Endothelial cell of umbilical vein (primary cell): Measurements from ENCODE around the gene TAS2R1. TPM values are rescaled to one million over a fixed set of nuclear protein-coding genes. Genes with fewer than 3 reads are reported as not detected.

Experiments used
- BruUV-seq: library from RNA; stranded (reverse); fragments of 400-500 nt; replicated peaks from 2 replicates; lab custom pipeline; 2021; lab: Mats Ljungman, UMichigan
- CTCF ChIA-PET: fragments of 300-600, 350-600 bp; sonication (Branson Sonifier 250); formaldehyde crosslinking; loops from one replicate; lab custom pipeline; 2021; ENCODE audit warnings: antibody characterized with exemption, inconsistent platforms; lab: Charles Lee
- POLR2A ChIA-PET: fragments of 300-600, 350-600 bp; sonication (Branson Sonifier 250); formaldehyde crosslinking; loops from one replicate; lab custom pipeline; 2021; ENCODE audit warnings: antibody characterized with exemption, inconsistent platforms; lab: Charles Lee
- DNase-seq: peaks from one replicate; pipeline ENCODE4 v3.0.0-alpha.2; 2011; ENCODE audit warnings: low read depth, low spot score
- FAIRE-seq: peaks from 2 replicates; lab custom pipeline; 2011; peaks lifted over from hg19 to GRCh38; lab: Jason Lieb, UNC
- H2AFZ ChIP-seq: 2 replicates; pipeline ENCODE4 v1.6.0; 2012; ENCODE audit warnings: low read depth, low read length, control low read depth, inconsistent platforms
- H3K27ac ChIP-seq: 2 replicates; pipeline ENCODE4 v1.5.1; 2011; ENCODE audit warnings: low read depth, mild to moderate bottlenecking, control low read depth, low read length, moderate library complexity; ENCODE audit not compliant: insufficient read depth
- H3K27me3 ChIP-seq, 2 experiments: 2 replicates each; pipeline versions ENCODE4 v1.6.0 to v1.6.1; 2011; ENCODE audit warnings: low read length in 2 of 2, mixed read lengths in 1 of 2; ENCODE audit not compliant: control insufficient read depth in 2 of 2, insufficient read depth in 2 of 2
- H3K36me3 ChIP-seq, 2 experiments: 2 replicates in 1 of 2; 3 replicates in 1 of 2; pipeline ENCODE4 v1.5.1; 2011; ENCODE audit warnings: low read length in 2 of 2, mild to moderate bottlenecking in 1 of 2, moderate library complexity in 1 of 2; ENCODE audit not compliant: control insufficient read depth in 2 of 2, insufficient read depth in 2 of 2; ENCODE audit errors: extremely low read depth in 1 of 2
- H3K4me1 ChIP-seq: 3 replicates; pipeline ENCODE4 v1.5.1; 2011; ENCODE audit warnings: mild to moderate bottlenecking, low read length; ENCODE audit not compliant: control insufficient read depth, insufficient read depth; ENCODE audit errors: extremely low read depth
- H3K4me2 ChIP-seq: 2 replicates; pipeline ENCODE4 v1.6.1; 2011; ENCODE audit warnings: low read length, control low read depth, mixed read lengths; ENCODE audit not compliant: insufficient read depth
- H3K4me3 ChIP-seq, 3 experiments: fragments of 200-600 bp in 1 of 3; sonication (generic), shearing (Covaris generic) in 1 of 3; replicated peaks in 1 of 3; 2 replicates each; pipeline ENCODE4 v1.5.1; 2011 to 2016; ENCODE audit warnings: control low read depth in 3 of 3, low read length in 3 of 3, mild to moderate bottlenecking in 2 of 3, inconsistent platforms in 1 of 3, low read depth in 1 of 3, moderate library complexity in 1 of 3; ENCODE audit not compliant: insufficient read depth in 1 of 3
- H3K79me2 ChIP-seq: 2 replicates; pipeline ENCODE4 v1.6.0; 2012; ENCODE audit warnings: low read length, inconsistent platforms; ENCODE audit not compliant: control insufficient read depth, insufficient read depth
- H3K9ac ChIP-seq: replicated peaks from 2 replicates; pipeline ENCODE3; 2011; ENCODE audit warnings: low read length, control low read depth; ENCODE audit not compliant: insufficient read depth; ENCODE audit errors: extremely low read depth
- H3K9me1 ChIP-seq: replicated peaks from 3 replicates; pipeline ENCODE4 v1.6.0; 2011; ENCODE audit warnings: mild to moderate bottlenecking, low read length; ENCODE audit not compliant: control insufficient read depth, insufficient read depth; ENCODE audit errors: extremely low read depth
- H3K9me3 ChIP-seq: replicated peaks from 2 replicates; pipeline ENCODE4 v1.5.1; 2012; ENCODE audit warnings: low read length, inconsistent platforms; ENCODE audit not compliant: control insufficient read depth, insufficient read depth
- H4K20me1 ChIP-seq: replicated peaks from 2 replicates; pipeline ENCODE3; 2011; ENCODE audit warnings: mild to moderate bottlenecking, low read length; ENCODE audit not compliant: control insufficient read depth, insufficient read depth; ENCODE audit errors: extremely low read depth
- CTCF ChIP-seq, 2 donors: IDR thresholded peaks; 1 replicate in 1 of 2; 2 replicates in 1 of 2; pipeline ENCODE4 v1.5.1; 2011; ENCODE audit warnings: low read length in 2 of 2, mild to moderate bottlenecking in 2 of 2, moderate library complexity in 2 of 2, control low read depth in 1 of 2, inconsistent platforms in 1 of 2, low read depth in 1 of 2; ENCODE audit not compliant: insufficient read depth in 1 of 2; ENCODE audit errors: extremely low read depth in 1 of 2
- EZH2 ChIP-seq: IDR thresholded peaks from 2 replicates; pipeline ENCODE4 v1.6.1; 2012; ENCODE audit warnings: borderline replicate concordance, low read depth, mild to moderate bottlenecking, moderate library complexity, low read length, inconsistent platforms; ENCODE audit not compliant: severe bottlenecking
- FOS ChIP-seq: IDR thresholded peaks from 2 replicates; pipeline ENCODE4 v1.6.1; 2011; ENCODE audit warnings: mild to moderate bottlenecking, low read length, moderate library complexity, borderline replicate concordance; ENCODE audit not compliant: insufficient read depth
- GATA2 ChIP-seq: IDR thresholded peaks from 2 replicates; pipeline ENCODE4 v1.7.0; 2011; ENCODE audit warnings: low read depth, mild to moderate bottlenecking, moderate library complexity, mixed read lengths, low read length; ENCODE audit not compliant: insufficient read length, insufficient read depth
- JUN ChIP-seq: IDR thresholded peaks from 2 replicates; pipeline ENCODE4 v1.6.1; 2011; ENCODE audit warnings: borderline replicate concordance, low read depth; ENCODE audit not compliant: insufficient read length, insufficient read depth
- MAX ChIP-seq: IDR thresholded peaks from 2 replicates; pipeline ENCODE4 v1.6.1; 2011; ENCODE audit not compliant: insufficient read depth, insufficient read length
- MYC ChIP-seq: IDR thresholded peaks from one replicate; pipeline ENCODE4 v1.6.1; 2011; ENCODE audit warnings: mild to moderate bottlenecking, low read depth, low read length
- POLR2A ChIP-seq: IDR thresholded peaks from 2 replicates; pipeline ENCODE4 v1.6.1; 2012; ENCODE audit warnings: low read depth, mild to moderate bottlenecking, control low read depth, low read length
- POLR2AphosphoS5 ChIP-seq: IDR thresholded peaks from 2 replicates; pipeline ENCODE4 v1.6.1; 2012; ENCODE audit warnings: low read depth, mild to moderate bottlenecking, control low read depth, low read length, moderate library complexity; ENCODE audit not compliant: insufficient read depth
- dilution Hi-C: fragments of 300-500 bp; cut with MboI; formaldehyde crosslinking; loops from one replicate; pipeline ENCODE4 v1.15.0; 2019; ENCODE audit warnings: low sequenced_read_pairs; ENCODE audit not compliant: extremely low pct_ligation_motif_present
- intact Hi-C: fragments of 100-400 bp; cut with micrococcal nuclease; formaldehyde crosslinking; loops from one replicate; pipeline ENCODE4 v1.10.0; 2022
- polyA plus RNA-seq, 4 experiments: library from polyadenylated mRNA; depleted of rRNA in 3 of 4; stranded (reverse) in 3 of 4; unstranded in 1 of 4; fragments of >200 nt; gene quantifications; 2 replicates each; pipeline versions ENCODE4 v1.2.1 to v1.2.3, GENCODE V29; 2011 to 2012; ENCODE audit warnings: missing spikeins in 1 of 4
- total RNA-seq: library from RNA; stranded (reverse); gene quantifications from 2 replicates; pipeline ENCODE4 v1.2.3, GENCODE V29; 2021

The TAS2R1 gene
- total and polyA plus RNA-seq, 2 donors (not counting 3 experiments of a cell fraction or from before 2014, with no cell fraction given): not detected

- TF ChIP-seq JUN (no peak), POLR2AphosphoS5 (no peak), EZH2 (no peak), MAX (no peak), GATA2 (no peak), FOS (no peak)
- ChIA-PET POLR2A (no interaction called here), CTCF (no interaction called here)
- no peaks in the 10 kb centered on the region for H3K9me1 ChIP-seq
- H3K27ac ChIP-seq: no peak overlapping the region
- intact Hi-C loops: no loop called here
- BruUV-seq: no TSS peak
- no peaks in the 10 kb centered on the region for H3K27me3 ChIP-seq
- no peaks in the 10 kb centered on the region for H3K4me1 ChIP-seq
- dilution Hi-C loops: no loop called here
- no peaks in the 10 kb centered on the region for H3K79me2 ChIP-seq
- H3K4me3 ChIP-seq: no peak overlapping the region
- no peak for FAIRE-seq
- H3K9me3 ChIP-seq: peaks cover 2% of the 10 kb centered on the region
- no peak overlapping the region for H2AFZ ChIP-seq
- H3K4me2 ChIP-seq: no peak overlapping the region
- H3K9ac ChIP-seq: no peak overlapping the region
- no peaks in the 10 kb centered on the region for H3K36me3 ChIP-seq
- no peaks in the 10 kb centered on the region for H4K20me1 ChIP-seq
- no peak for DNase-seq
These were observed 41.9 kb downstream of the TAS2R1 start for GRCh38 chr5:9588254-9588653.

GRCh38 chr5:9587135-9587534, 43.0 kb downstream of the TAS2R1 start:
- H2AFZ ChIP-seq: no peak overlapping the region
- ChIA-PET POLR2A (no interaction called here), CTCF (no interaction called here)
- no peaks in the 10 kb centered on the region for H3K36me3 ChIP-seq
- FAIRE-seq (no peak), DNase-seq (no peak)
- H3K9ac ChIP-seq: no peak overlapping the region
- no peak overlapping the region for H3K27ac ChIP-seq
- no peaks in the 10 kb centered on the region for H3K9me3 ChIP-seq
- no peak overlapping the region for H3K4me3 ChIP-seq
- H3K4me1 ChIP-seq: no peaks in the 10 kb centered on the region
- H3K27me3 ChIP-seq: no peaks in the 10 kb centered on the region
- dilution Hi-C loops: no loop called here
- no TSS peak for BruUV-seq
- H3K9me1 ChIP-seq: no peaks in the 10 kb centered on the region
- intact Hi-C loops: no loop called here
- TF ChIP-seq GATA2 (no peak), EZH2 (no peak), POLR2AphosphoS5 (no peak), MAX (no peak), JUN (no peak), FOS (no peak), POLR2A (no peak), MYC (no peak), CTCF (IDR thresholded peaks at IDR 0.05; ENCODE audit: extremely low read depth in 1 of 2, insufficient read depth in 1 of 2, low read depth in 1 of 2, low read length in 2 of 2) (no peak)
- no peaks in the 10 kb centered on the region for H3K79me2 ChIP-seq
- no peak overlapping the region for H3K4me2 ChIP-seq
- H4K20me1 ChIP-seq: no peaks in the 10 kb centered on the region
